Stimulated activated CD4-positive, alpha-beta T cell treated with anti-CD3 and anti-CD28 coated beads, Interleukin-2, amount 100 ng/mL, for 4 hours (primary cell): Measurements from ENCODE around the gene MELTF.

Source experiments
- DNase-seq: peaks from one replicate; pipeline ENCODE4 v3.0.0-alpha.2; 2020; ENCODE audit warnings: low read depth

MELTF gene

GRCh38 chr3:196968233-196969133 is 61.1 kb downstream of the MELTF start, which contains the start of gene PIGZ:
PIGZ (minus strand) TSS chr3:196968833; CDS start chr3:196952031, 16,802 bp downstream.
- DNase-seq = no peak

- no peak for DNase-seq
These were observed 62.0 kb downstream of the MELTF start for GRCh38 chr3:196967412-196968232.

GRCh38 chr3:196966526-196967401 is 62.9 kb downstream of the MELTF start:
- no peak for DNase-seq

- DNase-seq = no peak
These were observed 63.8 kb downstream of the MELTF start for GRCh38 chr3:196965804-196966173.

GRCh38 chr3:196965112-196965803 is 64.4 kb downstream of the MELTF start:
- DNase-seq = no peak

GRCh38 chr3:196963631-196963953 is 66.0 kb downstream of the MELTF start:
- DNase-seq = no peak

- no peak for DNase-seq
These were observed 66.5 kb downstream of the MELTF start for GRCh38 chr3:196962930-196963630.

GRCh38 chr3:196962108-196962929 is 67.3 kb downstream of the MELTF start:
- DNase-seq = no peak

- no peak for DNase-seq
These were observed 74.8 kb downstream of the MELTF start for GRCh38 chr3:196954832-196955231.
